Activated naive CD8-positive, alpha-beta T cell treated with anti-CD3 and anti-CD28 coated beads, Interleukin-2, amount 50 U/mL, for 24 hours (primary cell): ENCODE results near the gene CFAP74.
A peak's percentile ranks its signal among the peaks of the same experiment; 100 is the strongest.
"Not testable (repeated sequence)": the region's sequence is repeated elsewhere in the genome, so short reads cannot be mapped to it uniquely, and the experiment has no call there.

Experiments
- ATAC-seq: fragments of 150-1000 bp; cut with Tn5 transposase; one replicate; pipeline ENCODE4 v1.10.0; 2021
- DNase-seq: peaks from one replicate; pipeline ENCODE4 v3.0.0; 2021
- H3K27ac Mint-ChIP-seq: one replicate; pipeline ENCODE4 v1.8.0; 2021; ENCODE audit warnings: mild to moderate bottlenecking, mixed read lengths
- H3K27me3 Mint-ChIP-seq: one replicate; pipeline ENCODE4 v1.8.0; 2021; ENCODE audit warnings: mixed read lengths
- H3K36me3 Mint-ChIP-seq: one replicate; pipeline ENCODE4 v1.8.0; 2021; ENCODE audit warnings: low read depth, mixed read lengths
- H3K4me1 Mint-ChIP-seq: one replicate; pipeline ENCODE4 v1.8.0; 2021; ENCODE audit warnings: mixed read lengths
- H3K4me3 Mint-ChIP-seq: one replicate; pipeline ENCODE4 v1.8.0; 2021; ENCODE audit warnings: mild to moderate bottlenecking, moderate library complexity, mixed read lengths
- H3K9me3 Mint-ChIP-seq: one replicate; pipeline ENCODE4 v1.8.0; 2021; ENCODE audit warnings: mixed read lengths

Gene CFAP74

DNA sequence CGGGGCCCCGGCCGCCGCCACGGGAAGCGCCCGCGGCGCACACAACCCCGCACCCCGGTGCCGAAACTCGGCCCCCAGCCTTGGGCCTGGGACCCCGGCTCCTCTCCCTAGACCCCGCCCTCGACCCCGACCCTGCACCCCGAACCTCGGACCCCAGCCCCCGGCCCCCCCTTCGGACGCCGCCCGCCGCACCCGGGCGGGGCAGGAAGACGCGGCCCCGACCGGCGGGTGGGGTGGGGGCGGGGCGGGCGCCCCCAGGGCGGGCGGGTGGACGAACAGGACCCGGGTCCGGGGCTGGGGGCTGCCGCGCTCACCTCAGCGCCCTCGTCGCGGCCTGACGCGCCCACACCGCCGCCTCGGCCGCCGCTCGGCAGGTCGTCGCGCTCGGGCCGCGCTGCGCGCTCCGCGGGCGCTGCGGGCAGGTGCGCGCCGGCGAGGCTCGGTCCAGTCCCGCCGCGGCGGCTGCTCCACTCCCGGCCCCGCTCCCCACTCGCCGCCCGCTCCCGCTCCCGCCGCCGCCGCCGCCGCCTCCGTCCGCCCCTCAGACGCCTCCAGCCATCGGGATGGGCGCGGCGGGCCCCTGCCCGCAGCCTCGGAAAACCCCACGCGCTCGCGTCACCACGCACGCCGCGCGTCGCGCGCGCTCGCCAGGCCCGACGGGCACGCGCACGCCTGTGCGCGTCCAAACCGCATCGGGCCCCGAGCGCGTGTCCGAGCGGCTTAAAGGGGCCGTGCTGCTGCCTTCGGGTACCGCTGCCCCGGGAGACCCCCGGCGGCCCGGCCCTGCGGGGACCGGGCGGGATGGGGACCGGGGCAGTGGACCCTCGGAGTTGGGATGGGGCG lies 112.9 kb downstream of the CFAP74 start, which contains the start of gene GNB1:
Gene GNB1 (minus strand): TSS at position 582 of the 843 bp plus-strand sequence. CDS start 65,634 bp downstream, outside the sequence.
- peak; percentile 56 for ATAC-seq
- Mint-ChIP-seq H3K4me1 (peaks cover 56% of the 10 kb centered on the region), H3K36me3 (peaks cover 19% of the 10 kb centered on the region), H3K27me3 (no peaks in the 10 kb centered on the region), H3K9me3 (no peaks in the 10 kb centered on the region), H3K27ac (peak within 1 kb of the TSS; percentile 87), H3K4me3 (peak within 1 kb of the TSS; percentile 86)
- DNase-seq = peak; percentile 91

DNA sequence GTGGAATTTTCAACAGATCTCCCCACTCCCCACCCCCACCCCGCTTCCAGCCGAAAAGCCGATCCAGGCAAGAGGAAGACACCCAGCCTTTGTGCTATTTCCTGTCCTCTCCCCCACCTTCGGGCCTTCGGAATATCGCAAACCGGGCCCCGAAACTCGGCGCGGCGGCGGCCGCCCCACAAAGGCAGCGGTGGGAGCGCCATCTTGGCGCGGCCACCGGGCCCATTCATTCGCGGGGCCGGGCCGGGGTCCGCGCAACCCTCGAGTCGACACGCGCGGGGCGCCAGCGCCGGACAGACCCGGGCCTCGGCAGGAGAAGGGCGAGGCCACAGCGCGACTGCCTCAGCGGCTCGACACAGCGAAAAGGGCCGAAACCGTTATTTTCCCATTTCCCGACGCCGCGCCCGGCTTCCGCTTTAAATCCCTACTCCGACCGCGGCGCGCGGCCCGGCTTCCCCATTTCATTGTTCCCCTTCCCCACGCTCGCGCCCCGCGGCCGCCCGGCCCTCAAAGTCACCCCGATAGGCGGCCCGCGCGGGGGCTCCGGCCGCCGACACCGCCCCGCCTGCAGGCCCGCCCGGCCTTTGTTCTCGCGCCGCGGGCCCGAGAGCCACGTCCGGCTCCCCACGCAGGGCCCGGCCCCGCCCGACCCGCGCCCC lies 113.6 kb downstream of the CFAP74 start:
- peak overlapping the region; percentile 85 for H3K4me3 Mint-ChIP-seq
- ATAC-seq = peak; percentile 12
- DNase-seq = peak; percentile 55
- no peaks in the 10 kb centered on the region for H3K27me3 Mint-ChIP-seq
- H3K9me3 Mint-ChIP-seq = no peaks in the 10 kb centered on the region
- peak overlapping the region; percentile 85 for H3K27ac Mint-ChIP-seq
- peaks cover 19% of the 10 kb centered on the region for H3K36me3 Mint-ChIP-seq
- peaks cover 54% of the 10 kb centered on the region for H3K4me1 Mint-ChIP-seq

DNA sequence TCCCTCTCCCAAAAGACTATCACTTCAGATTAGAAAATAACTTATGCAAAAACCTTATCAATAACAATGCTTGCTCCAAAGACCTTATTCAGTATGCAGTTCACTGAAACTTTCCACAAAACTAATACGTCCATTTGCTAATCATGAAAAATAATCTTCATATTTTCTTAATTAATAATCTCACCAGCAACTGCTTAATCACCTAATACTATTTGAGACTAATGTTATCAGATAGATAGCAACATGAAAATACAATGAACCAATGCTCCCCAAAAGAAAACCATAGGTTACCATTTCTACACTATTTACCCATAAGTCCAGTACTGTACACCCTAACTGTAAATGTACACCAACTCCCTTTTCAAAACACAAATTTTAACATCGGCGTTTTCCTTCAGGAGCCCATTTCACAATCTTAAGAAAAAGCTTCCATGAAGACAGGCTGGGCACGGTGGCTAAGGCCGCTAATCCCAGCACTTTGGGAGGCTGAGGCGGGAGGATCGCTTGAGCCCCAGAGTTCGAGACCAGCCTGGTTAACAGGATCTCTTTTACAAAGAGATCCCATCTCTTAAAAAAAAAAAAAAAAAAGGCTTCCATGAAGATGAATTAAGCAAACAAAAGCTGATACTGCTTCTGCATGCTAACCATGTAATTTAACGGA lies 114.4 kb downstream of the CFAP74 start:
- Mint-ChIP-seq H3K36me3 (peaks cover 19% of the 10 kb centered on the region), H3K4me1 (peaks cover 54% of the 10 kb centered on the region), H3K9me3 (no peaks in the 10 kb centered on the region), H3K27ac (peak overlapping the region; percentile 85), H3K27me3 (no peaks in the 10 kb centered on the region), H3K4me3 (peak overlapping the region; percentile 85)
- DNase-seq = no peak
- no peak for ATAC-seq

DNA sequence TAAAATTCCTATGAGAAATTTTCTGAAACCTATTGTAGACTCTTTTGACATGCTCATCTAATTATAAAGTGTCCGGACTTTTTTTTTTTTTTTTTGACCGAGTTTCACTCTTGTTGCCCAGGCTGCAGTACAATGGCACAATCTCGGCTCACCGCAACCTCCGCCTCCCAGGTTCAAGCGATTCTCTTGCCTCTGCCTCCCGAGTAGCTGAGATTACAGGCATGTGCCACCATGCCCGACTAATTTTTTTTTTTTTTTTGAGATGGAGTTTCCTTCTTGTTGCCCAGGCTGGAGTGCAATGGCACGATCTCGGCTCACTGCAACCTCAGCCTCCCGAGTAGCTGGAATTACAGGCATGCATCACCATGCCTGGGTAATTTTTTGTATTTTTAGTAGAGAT lies 119.7 kb downstream of the CFAP74 start:
- H3K4me1 Mint-ChIP-seq = peaks cover 71% of the 10 kb centered on the region
- not testable (repeated sequence) for ATAC-seq, H3K27me3 Mint-ChIP-seq

DNA sequence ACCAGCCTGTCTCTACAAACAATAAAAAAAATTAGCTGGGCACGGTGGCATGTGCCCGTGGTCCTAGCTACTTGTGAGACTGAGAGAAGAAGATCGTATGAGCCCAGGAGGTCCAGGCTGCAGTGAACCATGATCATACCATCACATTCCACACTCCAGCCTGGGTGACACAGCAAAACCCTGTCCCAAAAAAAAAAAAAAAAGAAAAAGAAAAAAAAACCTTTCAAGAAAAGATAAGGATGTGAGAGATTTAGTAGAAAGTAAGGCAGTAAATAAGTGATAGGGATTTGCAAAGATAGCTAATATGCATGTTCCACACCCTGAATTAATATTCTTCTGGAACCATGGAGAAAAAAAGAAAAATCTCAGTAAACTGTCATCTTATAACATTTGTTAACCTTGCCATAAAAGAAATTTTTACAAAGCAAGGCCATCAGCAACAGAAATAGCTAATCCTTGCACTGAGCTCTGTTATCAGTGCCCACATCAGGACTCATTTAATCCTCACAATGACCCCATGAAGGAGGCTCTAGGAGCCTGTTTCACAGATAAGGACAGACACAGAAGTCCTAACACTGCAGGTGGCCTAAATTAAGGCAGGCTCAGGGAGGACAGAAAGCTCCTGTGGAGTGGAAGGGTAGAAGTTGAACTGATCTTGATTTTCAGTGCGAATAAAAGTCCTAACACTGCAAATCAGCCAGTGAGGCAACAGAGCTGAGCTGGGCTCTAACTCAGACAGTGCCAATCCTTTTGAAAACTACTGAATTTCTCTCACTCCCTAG lies 120.3 kb downstream of the CFAP74 start:
- ATAC-seq (no peak), DNase-seq (no peak)
- H3K9me3 Mint-ChIP-seq = no peaks in the 10 kb centered on the region
- peak overlapping the region; percentile 22 for H3K27ac Mint-ChIP-seq
- no peak overlapping the region for H3K4me3 Mint-ChIP-seq
- H3K36me3 Mint-ChIP-seq = peaks cover 30% of the 10 kb centered on the region
- no peaks in the 10 kb centered on the region for H3K27me3 Mint-ChIP-seq
- peaks cover 71% of the 10 kb centered on the region for H3K4me1 Mint-ChIP-seq

More for the DNA sequence above, 119.7 kb downstream of the CFAP74 start:
- H3K27ac Mint-ChIP-seq, H3K9me3 Mint-ChIP-seq, H3K4me3 Mint-ChIP-seq, DNase-seq: not testable (repeated sequence)
- H3K36me3 Mint-ChIP-seq = peaks cover 24% of the 10 kb centered on the region

DNA sequence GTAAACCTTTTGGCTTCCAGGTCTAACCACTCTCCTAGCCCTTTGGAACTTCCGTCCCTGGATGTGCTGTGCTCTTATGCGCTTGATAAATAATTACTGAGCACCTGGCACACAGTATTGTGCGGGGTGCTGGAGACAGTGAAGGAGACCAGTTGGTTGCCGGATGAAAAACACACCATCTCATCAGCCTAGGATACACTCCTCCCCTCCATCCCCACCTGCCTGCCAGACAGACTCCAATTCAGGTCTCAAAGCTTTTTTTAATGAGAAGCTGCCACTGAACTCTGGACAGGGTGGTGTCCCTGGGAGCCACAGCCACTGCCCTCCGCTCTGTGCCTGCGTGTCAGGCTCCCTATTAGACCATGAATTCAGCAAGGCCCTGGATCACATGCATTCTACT lies 121.9 kb downstream of the CFAP74 start:
- H3K4me1 Mint-ChIP-seq = peaks cover 68% of the 10 kb centered on the region
- H3K4me3 Mint-ChIP-seq = no peak overlapping the region
- H3K27ac Mint-ChIP-seq = no peak overlapping the region
- no peak for DNase-seq
- H3K27me3 Mint-ChIP-seq = no peaks in the 10 kb centered on the region
- peaks cover 29% of the 10 kb centered on the region for H3K36me3 Mint-ChIP-seq
- H3K9me3 Mint-ChIP-seq = no peaks in the 10 kb centered on the region
- no peak for ATAC-seq

DNA sequence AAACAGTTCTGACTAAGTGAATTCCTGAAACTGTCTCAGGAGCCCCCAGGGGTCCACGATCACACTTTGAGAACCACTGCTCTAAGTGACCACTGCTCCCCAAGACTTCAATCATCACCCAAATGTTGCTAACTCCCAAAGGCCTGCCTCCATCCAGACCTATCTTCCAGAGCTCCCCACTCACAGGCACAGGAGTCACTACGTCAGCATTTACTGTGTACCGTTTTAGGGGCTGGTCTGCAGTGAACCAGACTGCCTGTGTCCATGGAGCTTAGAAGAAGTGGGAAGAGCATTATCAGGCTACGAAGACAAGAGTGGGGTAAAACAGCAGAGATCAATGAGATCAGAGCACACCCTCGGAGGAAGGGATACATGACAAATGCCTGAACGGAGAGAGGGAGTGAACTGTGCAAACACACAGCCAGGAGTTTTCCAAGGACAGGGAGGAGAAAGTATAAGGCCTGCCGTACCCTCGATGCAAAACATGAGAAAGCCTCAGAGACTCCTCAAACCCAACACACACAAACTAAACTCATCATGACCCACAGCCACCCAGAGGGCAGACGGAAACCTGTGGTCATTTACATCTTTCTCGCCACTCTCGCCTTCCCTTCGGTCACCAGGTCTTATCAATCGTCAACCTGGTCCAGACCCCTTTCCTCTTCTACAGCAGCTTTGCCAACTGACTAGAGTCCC lies 122.8 kb downstream of the CFAP74 start:
- H3K9me3 Mint-ChIP-seq = no peaks in the 10 kb centered on the region
- H3K27me3 Mint-ChIP-seq = no peaks in the 10 kb centered on the region
- H3K4me1 Mint-ChIP-seq = peaks cover 71% of the 10 kb centered on the region
- ATAC-seq (no peak), DNase-seq (no peak)
- H3K36me3 Mint-ChIP-seq = peaks cover 34% of the 10 kb centered on the region
- H3K27ac Mint-ChIP-seq = peak overlapping the region; percentile 16
- H3K4me3 Mint-ChIP-seq = no peak overlapping the region

DNA sequence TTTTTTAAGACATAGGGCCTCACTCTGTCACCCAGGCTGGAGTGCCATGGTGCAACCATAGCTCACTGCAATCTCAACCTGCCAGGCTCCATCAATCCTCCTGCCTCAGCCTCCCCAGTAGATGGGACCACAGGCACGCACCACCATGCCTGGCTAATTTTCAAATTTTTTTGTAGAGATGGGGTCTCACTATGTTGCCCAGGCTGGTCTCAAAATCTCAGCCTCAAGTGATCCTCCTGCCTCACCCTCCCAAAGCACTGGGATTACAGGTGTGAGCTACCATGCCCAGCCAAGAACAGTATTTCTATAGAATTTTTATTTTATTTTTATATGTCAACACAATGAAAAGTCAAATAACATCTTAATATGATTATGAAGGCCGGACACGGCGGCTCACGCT lies 123.6 kb downstream of the CFAP74 start:
- Mint-ChIP-seq H3K4me3 (no peak overlapping the region), H3K36me3 (peaks cover 41% of the 10 kb centered on the region), H3K4me1 (peaks cover 79% of the 10 kb centered on the region), H3K27me3 (no peaks in the 10 kb centered on the region), H3K9me3 (no peaks in the 10 kb centered on the region), H3K27ac (no peak overlapping the region)
- no peak for DNase-seq
- ATAC-seq = no peak

DNA sequence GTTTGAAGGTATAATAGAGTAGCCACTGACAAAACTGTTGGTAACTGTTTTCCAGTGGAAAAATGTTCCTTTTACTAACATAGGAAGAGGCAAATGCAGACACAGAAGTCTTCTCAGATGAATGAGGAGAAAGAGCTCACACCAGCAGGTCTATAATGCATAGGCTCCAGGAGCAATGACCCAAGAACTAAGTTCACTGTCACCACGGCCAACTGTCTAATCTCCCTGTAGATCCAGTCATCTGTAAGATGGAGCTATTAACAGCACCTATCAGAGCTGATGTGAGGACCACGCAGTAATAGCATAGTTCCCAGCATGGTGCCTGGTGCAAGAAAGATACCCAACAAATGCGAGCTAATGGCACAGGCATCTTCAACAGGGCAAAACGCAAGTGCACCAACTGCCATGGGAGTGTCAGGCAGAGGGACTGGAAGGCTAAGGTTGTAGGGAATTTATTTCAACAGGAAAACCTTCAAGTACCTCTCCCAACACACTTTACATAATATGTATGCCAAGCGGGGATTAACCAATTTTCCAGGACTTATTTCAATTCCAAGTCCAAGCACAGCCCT lies 125.6 kb downstream of the CFAP74 start:
- Mint-ChIP-seq H3K27me3 (no peaks in the 10 kb centered on the region), H3K9me3 (no peaks in the 10 kb centered on the region), H3K36me3 (peaks cover 47% of the 10 kb centered on the region), H3K4me3 (no peak overlapping the region), H3K27ac (peak overlapping the region; percentile 67), H3K4me1 (peaks cover 76% of the 10 kb centered on the region)
- ATAC-seq (no peak), DNase-seq (no peak)

DNA sequence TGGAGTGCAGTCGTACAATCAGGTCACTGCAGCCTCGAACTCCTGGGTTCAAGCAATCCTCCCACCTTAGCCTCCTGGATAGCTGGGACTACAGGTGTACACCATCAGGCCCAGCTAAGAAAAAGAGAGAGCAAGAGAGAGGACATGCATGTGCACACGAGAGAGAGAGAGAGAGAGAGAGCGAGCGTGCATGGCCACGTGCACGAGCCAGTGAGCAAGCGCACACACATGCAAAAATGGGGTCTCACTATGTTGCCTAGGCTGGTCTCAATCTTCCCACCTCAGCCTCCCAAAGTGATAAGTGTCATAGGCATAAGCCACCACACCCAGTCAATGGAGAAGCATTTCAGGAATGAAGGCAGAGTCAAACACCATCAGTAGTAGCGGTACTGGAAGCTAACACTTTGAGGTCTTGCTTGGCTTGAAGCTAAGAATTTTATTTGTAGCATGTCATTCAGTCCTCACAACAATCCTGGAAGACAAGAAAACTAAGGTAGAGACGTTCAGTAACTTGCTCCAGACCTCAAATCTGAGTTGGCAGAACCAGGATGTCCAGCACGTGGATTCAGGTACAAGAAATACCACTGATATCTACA lies 127.2 kb downstream of the CFAP74 start:
- ATAC-seq (peak; percentile 22), DNase-seq (no peak)
- H3K36me3 Mint-ChIP-seq = peaks cover 57% of the 10 kb centered on the region
- peak overlapping the region; percentile 83 for H3K27ac Mint-ChIP-seq
- peaks cover 79% of the 10 kb centered on the region for H3K4me1 Mint-ChIP-seq
- H3K4me3 Mint-ChIP-seq = peak overlapping the region; percentile 41
- H3K9me3 Mint-ChIP-seq = no peaks in the 10 kb centered on the region
- H3K27me3 Mint-ChIP-seq = no peaks in the 10 kb centered on the region

DNA sequence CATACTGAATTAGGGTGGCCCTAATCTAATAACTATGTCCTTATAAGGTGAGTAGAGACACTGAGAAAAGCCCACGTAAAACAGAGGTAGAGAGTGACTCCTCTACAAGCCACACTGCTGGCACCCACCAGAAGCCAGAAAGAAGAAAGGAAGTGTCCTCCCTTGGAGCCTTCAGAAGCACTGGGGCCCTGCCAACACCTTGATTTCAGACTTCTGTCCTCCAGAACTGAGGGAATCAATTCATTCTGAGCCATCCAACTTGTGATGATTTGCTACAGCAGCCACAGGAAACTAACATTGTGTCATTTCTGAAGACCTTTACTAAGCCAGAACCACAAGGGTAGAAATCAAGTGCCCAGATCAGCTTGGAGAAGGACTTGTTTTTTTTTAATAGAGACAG lies 127.7 kb downstream of the CFAP74 start:
- DNase-seq (peak; percentile 28), ATAC-seq (peak; percentile 80)
- H3K9me3 Mint-ChIP-seq = no peaks in the 10 kb centered on the region
- H3K27me3 Mint-ChIP-seq = no peaks in the 10 kb centered on the region
- peaks cover 77% of the 10 kb centered on the region for H3K4me1 Mint-ChIP-seq
- peak overlapping the region; percentile 41 for H3K4me3 Mint-ChIP-seq
- peaks cover 61% of the 10 kb centered on the region for H3K36me3 Mint-ChIP-seq
- H3K27ac Mint-ChIP-seq = peak overlapping the region; percentile 83

DNA sequence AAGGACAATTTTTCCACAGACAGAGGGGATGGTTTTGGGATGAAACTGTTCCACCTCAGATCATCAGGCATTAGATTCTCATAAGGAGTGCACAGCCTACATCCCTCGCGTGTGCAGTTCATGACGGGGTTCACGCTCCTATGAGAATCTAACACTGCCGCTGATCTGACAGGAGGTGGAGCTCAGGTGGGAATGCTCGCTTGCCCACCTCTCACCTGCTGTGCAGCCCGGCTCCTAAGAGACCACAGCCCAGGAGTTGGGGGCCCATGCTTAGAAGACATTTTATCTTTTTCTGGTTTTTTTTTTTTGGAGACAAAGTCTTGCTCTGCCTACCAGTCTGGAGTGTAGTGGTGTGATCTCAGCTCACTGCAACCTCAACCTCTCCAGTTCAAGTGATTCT lies 128.7 kb downstream of the CFAP74 start:
- ATAC-seq = no peak
- Mint-ChIP-seq H3K9me3 (no peaks in the 10 kb centered on the region), H3K4me3 (no peak overlapping the region), H3K36me3 (peaks cover 59% of the 10 kb centered on the region), H3K27ac (no peak overlapping the region), H3K4me1 (peaks cover 74% of the 10 kb centered on the region), H3K27me3 (no peaks in the 10 kb centered on the region)
- DNase-seq = no peak

DNA sequence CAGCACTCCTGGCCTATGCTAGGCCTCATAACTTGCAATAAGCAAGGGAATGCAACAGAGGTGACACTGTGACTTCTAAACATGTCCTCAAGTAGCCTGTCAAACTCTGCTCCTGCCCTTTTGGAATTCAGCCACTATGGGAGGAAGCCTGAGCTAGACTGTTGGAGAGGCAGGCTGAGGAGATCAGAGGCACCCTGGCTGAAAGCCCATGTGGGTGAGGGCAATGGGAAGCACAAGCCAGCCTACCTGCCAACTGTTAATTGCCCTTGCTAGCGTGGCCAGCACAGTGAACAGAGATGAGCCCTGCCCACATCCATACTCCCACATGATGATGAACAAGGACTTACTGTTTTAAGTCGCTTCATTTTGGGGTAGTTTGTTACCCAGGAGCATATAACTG lies 130.4 kb downstream of the CFAP74 start:
- Mint-ChIP-seq H3K27ac (no peak overlapping the region), H3K36me3 (peaks cover 51% of the 10 kb centered on the region), H3K4me1 (peaks cover 71% of the 10 kb centered on the region), H3K4me3 (no peak overlapping the region), H3K27me3 (no peaks in the 10 kb centered on the region), H3K9me3 (no peaks in the 10 kb centered on the region)
- ATAC-seq (no peak), DNase-seq (no peak)
